NCI-H2227 (cell line): ENCODE results near the gene ETHE1.

Experiments used
- DNase-seq: peaks from one replicate; lab custom pipeline; 2025; ENCODE audit not compliant: unreplicated experiment; lab: John Stamatoyannopoulos, UW

ETHE1 gene, protein sequence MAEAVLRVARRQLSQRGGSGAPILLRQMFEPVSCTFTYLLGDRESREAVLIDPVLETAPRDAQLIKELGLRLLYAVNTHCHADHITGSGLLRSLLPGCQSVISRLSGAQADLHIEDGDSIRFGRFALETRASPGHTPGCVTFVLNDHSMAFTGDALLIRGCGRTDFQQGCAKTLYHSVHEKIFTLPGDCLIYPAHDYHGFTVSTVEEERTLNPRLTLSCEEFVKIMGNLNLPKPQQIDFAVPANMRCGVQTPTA

DNA sequence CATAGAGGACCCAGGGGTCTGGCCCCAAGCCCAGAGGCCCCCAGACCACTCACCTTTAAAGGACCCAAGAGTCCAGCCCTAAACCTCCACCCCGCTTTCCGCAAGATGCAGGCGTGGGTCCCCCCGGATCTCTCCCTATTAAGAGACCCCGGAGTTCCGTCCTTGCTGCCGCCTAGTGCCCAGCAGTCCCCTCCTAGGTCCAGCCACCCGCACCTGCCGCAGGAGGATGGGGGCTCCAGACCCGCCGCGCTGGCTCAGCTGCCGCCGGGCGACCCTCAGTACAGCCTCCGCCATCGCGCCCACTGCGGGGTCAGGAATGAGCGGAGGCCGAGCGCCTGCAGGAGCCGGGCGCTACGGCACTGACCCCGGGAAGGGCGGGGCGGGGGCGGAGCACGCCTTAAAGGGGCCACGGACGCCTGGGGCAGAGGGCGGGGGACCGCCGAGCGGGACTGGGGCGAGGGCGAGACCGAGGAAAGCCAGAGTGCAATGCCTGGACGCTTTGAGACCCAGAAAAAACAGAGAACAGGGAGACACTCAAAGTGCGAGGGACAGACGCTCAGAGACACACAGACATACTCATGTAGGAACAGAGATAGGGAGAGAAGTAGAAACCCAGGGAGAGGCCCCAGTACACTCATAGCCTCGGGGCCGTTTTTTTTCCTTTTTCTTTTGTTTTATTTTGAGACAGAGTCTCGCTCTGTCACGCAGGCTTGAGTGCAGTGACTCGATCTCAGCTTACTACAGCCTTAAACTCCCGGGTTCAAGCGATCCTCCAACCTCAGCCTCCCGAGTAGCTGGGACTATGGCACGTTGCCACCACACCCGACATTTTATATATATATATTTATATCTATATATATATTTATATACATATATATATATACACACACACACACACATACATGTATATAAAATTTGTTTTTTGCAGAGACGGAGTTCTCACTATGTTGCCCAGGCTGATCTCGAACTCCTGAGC is at the start of gene ETHE1:
Gene ETHE1, minus strand, starts transcription at position 318 of the 976 bp plus-strand sequence. Its CDS starts 24 bp downstream, at position 294.
- peak; percentile 41 for DNase-seq

GRCh38 chr19:43575955-43576878 is 49.2 kb upstream of the ETHE1 start:
- peak; percentile 82 for DNase-seq

DNA sequence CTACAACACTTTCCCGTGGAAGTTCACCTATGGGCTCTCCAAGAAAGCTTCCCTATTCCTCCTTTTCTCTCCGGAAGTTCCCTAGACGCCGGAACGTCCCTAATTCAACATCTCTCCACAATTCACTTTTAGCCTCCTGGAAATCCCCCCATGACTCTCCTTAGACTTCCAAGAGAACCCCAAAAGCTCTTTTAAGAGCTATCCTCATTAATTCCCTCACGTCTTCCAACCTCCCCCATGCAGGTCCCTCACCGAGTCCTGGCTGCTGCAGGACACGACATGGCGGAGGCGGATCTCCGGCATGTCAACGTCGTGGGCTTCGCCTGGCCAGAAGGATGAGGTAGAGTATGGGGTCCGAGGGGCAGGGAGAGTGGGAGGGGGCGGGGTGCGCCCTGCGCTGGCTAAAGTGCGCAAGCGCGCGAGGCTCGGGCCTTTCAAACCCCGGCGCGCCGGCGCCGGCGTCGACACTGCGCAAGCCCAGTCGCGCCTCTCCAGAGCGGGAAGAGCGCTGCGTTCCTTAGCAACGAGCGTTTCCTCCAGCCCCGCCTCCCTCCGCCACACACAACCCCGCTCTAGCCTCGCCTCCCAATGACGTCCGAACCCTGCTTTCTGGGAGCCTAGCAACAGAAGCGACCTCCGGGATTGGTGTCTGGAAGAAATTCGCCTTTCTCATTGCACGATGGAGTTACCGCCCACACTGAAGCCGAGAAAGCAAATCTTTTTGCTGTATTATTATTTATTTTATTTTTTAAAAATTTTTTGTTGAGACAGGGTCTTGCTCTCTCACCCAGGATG is 48.4 kb upstream of the ETHE1 start, which contains the start of the genes PINLYP and XRCC1:
Gene PINLYP, plus strand, starts transcription at position 646 of the 795 bp plus-strand sequence. CDS start 1,391 bp downstream, outside the sequence.
Gene XRCC1, minus strand, starts transcription at position 372 of the 795 bp plus-strand sequence. Its CDS starts 69 bp downstream, at position 303.
- peak; percentile 97 for DNase-seq

- no peak for DNase-seq
Measured at GRCh38 chr19:43574424-43575155, 47.6 kb upstream of the ETHE1 start.

- no peak for DNase-seq
Measured at GRCh38 chr19:43572171-43572588, 45.2 kb upstream of the ETHE1 start.

GRCh38 chr19:43570174-43570791 is 43.3 kb upstream of the ETHE1 start:
- no peak for DNase-seq

- no peak for DNase-seq
Measured at GRCh38 chr19:43569657-43570056, 42.7 kb upstream of the ETHE1 start.

- DNase-seq = no peak
Measured at GRCh38 chr19:43564800-43565199, 37.8 kb upstream of the ETHE1 start.

DNA sequence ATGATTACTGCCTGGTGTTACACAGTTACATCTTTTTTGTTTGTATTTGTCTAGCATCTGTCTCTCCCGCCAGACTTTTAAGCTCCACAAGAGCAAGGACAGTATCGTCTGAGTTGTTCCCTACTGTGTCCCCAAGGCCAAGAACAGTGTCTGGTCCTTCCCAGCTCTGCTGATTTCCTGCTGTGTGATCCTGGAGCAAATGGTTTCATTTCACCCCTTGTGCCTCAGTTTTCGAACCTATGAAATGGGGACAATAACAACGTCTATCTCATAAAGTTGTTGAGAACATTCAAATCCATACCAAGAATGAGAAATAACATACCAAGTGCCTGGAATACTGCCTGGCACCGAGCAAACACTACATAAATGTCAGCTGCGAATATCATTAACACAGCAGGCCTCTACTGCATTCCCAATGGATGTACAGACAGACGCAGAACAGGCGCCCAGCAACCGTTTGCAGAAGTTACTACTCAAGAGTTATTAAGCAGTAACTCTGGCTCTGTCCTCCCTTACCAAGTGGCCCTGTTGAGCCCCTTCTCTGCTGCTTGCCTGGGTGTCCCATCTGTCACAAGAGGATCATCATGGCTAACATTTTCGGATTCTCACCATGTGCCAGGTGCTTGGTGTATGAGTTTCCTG is 36.9 kb upstream of the ETHE1 start:
- DNase-seq = no peak

GRCh38 chr19:43562698-43563241 is 35.8 kb upstream of the ETHE1 start:
- peak; percentile 31 for DNase-seq

- DNase-seq = no peak
Measured at GRCh38 chr19:43562226-43562697, 35.3 kb upstream of the ETHE1 start.

DNA sequence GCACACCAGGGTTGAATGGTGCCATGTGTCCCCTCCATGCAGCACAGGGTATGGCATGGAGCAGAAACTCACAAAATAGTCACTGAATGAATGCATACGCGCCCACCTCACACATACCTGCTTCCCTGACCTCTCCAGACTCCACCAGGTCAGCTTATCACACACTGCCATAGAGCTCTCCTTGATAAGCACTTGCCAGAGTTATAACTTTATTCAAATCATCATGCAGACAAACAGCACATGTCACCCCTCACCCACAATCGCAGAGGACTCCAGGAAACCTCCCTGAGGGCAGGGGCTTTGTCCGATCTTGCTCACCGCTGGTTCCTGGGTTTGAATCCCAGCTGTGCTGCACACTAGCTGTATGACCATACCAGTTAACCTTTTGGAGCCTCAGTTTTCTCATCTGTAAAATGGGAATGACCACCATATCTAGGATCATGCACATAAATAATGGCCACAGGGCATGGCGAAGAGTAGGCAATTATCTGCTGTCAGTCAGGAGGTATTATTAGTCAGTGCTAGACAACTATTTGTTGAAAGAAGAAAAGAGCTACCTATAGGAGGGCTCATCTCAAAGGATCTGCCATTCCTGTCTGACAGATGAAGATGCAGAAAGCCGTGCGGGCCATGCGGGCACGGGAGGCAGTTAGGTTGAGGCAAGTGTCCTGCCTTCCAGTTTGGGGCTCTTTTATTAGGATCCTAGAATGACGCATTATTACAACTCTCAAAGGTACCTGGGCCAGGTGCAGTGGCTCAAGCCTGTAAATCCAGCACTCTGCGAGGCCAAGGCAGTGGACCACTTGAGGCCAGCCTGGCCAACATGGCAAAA is 34.4 kb upstream of the ETHE1 start:
- DNase-seq = no peak

- DNase-seq = no peak
Measured at GRCh38 chr19:43560687-43561086, 33.7 kb upstream of the ETHE1 start.

DNA sequence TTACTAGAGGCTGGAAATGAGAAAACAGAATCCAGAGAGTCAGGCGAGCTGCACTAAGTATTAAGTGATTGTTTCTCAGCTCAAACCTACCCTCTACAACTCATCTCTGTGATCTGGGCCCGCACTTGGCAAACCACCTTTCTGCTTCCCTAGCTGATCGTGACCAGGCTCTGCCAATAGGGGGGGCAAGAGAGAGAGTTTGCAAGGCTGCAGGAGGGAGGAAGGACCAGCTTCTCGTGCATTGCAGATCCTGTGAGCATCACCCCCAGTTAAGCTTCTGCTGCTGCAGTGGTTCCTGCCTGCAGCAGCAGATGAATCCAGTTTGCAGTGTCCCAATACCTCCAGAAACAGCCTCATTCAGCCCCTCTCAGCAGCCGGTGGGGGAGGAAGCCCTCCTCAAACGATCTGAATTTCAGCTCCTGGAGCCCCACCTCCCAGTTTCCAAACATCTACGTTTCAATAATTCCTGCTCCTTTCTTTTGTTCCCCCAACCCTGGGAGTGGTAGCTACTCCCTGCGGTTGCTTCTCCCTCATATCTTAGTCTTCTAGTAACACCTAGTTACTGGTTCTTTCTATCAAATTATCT is 28.3 kb upstream of the ETHE1 start:
- DNase-seq = peak; percentile 75

GRCh38 chr19:43554317-43554895 is 27.4 kb upstream of the ETHE1 start:
- no peak for DNase-seq

- no peak for DNase-seq
Measured at GRCh38 chr19:43553656-43554055, 26.7 kb upstream of the ETHE1 start.
